ENCODE measurements around the gene LSM14A.

The LSM14A gene

GRCh38 chr19:34176581-34176980 lies 4.3 kb downstream of the LSM14A start:
- H3K36me3 ChIP-seq, result peaks cover 15% of the 10 kb centered on the region
- no peaks in the 10 kb centered on the region for H3K9me3 ChIP-seq
- peaks cover 56 to 62% of the 10 kb centered on the region in 2 experiments for H3K4me1 ChIP-seq (ENCODE audit: control insufficient read depth in 1 of 2, insufficient read depth in 1 of 2, low read depth in 1 of 2, low read length in 1 of 2)
- H3K27ac ChIP-seq, result no peak overlapping the region
- no peak overlapping the region for H3K4me3 ChIP-seq (ENCODE audit: low read depth in 1 of 2, low read length in 1 of 2)
- TF ChIP-seq, protein P1, sequence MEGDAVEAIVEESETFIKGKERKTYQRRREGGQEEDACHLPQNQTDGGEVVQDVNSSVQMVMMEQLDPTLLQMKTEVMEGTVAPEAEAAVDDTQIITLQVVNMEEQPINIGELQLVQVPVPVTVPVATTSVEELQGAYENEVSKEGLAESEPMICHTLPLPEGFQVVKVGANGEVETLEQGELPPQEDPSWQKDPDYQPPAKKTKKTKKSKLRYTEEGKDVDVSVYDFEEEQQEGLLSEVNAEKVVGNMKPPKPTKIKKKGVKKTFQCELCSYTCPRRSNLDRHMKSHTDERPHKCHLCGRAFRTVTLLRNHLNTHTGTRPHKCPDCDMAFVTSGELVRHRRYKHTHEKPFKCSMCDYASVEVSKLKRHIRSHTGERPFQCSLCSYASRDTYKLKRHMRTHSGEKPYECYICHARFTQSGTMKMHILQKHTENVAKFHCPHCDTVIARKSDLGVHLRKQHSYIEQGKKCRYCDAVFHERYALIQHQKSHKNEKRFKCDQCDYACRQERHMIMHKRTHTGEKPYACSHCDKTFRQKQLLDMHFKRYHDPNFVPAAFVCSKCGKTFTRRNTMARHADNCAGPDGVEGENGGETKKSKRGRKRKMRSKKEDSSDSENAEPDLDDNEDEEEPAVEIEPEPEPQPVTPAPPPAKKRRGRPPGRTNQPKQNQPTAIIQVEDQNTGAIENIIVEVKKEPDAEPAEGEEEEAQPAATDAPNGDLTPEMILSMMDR (IDR thresholded peaks at IDR 0.05), result no peak
- H3K27me3 ChIP-seq, result no peaks in the 10 kb centered on the region

DNA sequence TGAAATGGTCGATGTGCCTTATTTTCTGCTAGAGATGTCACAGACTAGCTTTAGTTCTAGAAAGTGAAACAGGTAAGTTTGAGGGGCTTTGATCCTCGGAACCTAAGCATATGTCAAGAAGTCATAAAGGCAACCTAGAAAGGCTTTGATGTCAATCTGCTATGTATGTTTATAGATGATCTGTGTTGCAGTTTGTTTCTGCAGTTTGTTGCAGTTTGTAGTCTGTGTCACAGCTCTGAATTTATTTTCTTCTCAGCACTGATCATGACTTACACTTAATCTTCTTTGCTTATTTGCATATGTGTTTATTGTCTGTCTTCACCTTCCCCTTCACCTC lies 5.9 kb downstream of the LSM14A start:
- TF ChIP-seq, protein P1 (IDR thresholded peaks at IDR 0.05), result no peak
- Histone ChIP-seq H3K36me3 (peaks cover 15% of the 10 kb centered on the region), H3K9me3 (no peaks in the 10 kb centered on the region), H3K4me3 (ENCODE audit: low read depth in 1 of 2, low read length in 1 of 2) (no peak overlapping the region), H3K27me3 (no peaks in the 10 kb centered on the region), H3K27ac (no peak overlapping the region), H3K4me1 (ENCODE audit: control insufficient read depth in 1 of 2, insufficient read depth in 1 of 2, low read depth in 1 of 2, low read length in 1 of 2) (peaks cover 55 to 60% of the 10 kb centered on the region in 2 experiments)

DNA sequence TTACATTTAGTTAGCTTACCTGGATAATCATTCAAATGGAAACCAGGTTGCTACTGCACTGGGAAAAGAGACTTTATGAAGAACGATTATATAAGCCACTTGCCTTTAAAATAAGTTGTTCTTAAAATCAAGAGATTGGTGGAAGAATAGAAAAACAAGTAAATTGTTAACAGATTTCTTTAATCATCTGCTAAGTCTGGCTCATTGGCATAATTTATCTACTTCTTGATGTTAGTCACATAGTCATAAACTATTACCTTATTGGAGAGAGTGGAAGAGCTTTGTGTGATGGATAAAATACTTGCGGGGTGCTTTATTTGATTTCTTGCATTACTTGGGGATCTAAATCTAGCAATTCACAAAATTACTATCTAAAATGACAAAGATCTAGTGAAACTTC lies 6.8 kb downstream of the LSM14A start:
- peaks cover 49 to 52% of the 10 kb centered on the region in 2 experiments for H3K4me1 ChIP-seq (ENCODE audit: control insufficient read depth in 1 of 2, insufficient read depth in 1 of 2, low read depth in 1 of 2, low read length in 1 of 2)
- no peak overlapping the region for H3K4me3 ChIP-seq (ENCODE audit: low read depth in 1 of 2, low read length in 1 of 2)
- H3K36me3 ChIP-seq, result peaks cover 15% of the 10 kb centered on the region
- TF ChIP-seq, protein P1 (IDR thresholded peaks at IDR 0.05), result no peak
- no peak overlapping the region for H3K27ac ChIP-seq
- no peaks in the 10 kb centered on the region for H3K9me3 ChIP-seq
- H3K27me3 ChIP-seq, result no peaks in the 10 kb centered on the region

- H3K27ac ChIP-seq, result peak overlapping the region; percentile 68
- TF ChIP-seq, protein P1 (IDR thresholded peaks at IDR 0.05), result no peak
- H3K4me3 ChIP-seq (ENCODE audit: low read depth in 1 of 2, low read length in 1 of 2), result no peak overlapping the region
- H3K27me3 ChIP-seq, result no peaks in the 10 kb centered on the region
- H3K9me3 ChIP-seq, result no peaks in the 10 kb centered on the region
- peaks cover 50 to 51% of the 10 kb centered on the region in 2 experiments for H3K4me1 ChIP-seq (ENCODE audit: control insufficient read depth in 1 of 2, insufficient read depth in 1 of 2, low read depth in 1 of 2, low read length in 1 of 2)
- H3K36me3 ChIP-seq, result peaks cover 14% of the 10 kb centered on the region
These were observed 8.0 kb downstream of the LSM14A start for GRCh38 chr19:34180273-34180672.

GRCh38 chr19:34180709-34181108 lies 8.4 kb downstream of the LSM14A start:
- Histone ChIP-seq H3K27me3 (no peaks in the 10 kb centered on the region), H3K4me1 (ENCODE audit: control insufficient read depth in 1 of 2, insufficient read depth in 1 of 2, low read depth in 1 of 2, low read length in 1 of 2) (peaks cover 51 to 54% of the 10 kb centered on the region in 2 experiments)

More at GRCh38 chr19:34180709-34181108, 8.4 kb downstream of the LSM14A start:
- H3K36me3 ChIP-seq, result peaks cover 10% of the 10 kb centered on the region
- no peak overlapping the region for H3K4me3 ChIP-seq (ENCODE audit: low read depth in 1 of 2, low read length in 1 of 2)
- TF ChIP-seq, protein P1 (IDR thresholded peaks at IDR 0.05), result no peak
- no peaks in the 10 kb centered on the region for H3K9me3 ChIP-seq
- peak overlapping the region; percentile 68 for H3K27ac ChIP-seq

All from neutrophil (primary cell).